ENCODE results near the gene TPST1.

- TF ChIP-seq POLR2A (IDR thresholded peaks at IDR 0.05; ENCODE audit: low read depth): no peak
- no peak for TF ChIP-seq CTCF (IDR thresholded peaks at IDR 0.05)
- TF ChIP-seq POLR2AphosphoS5 (IDR thresholded peaks at IDR 0.05): no peak
- no peak for TF ChIP-seq EP300 (IDR thresholded peaks at IDR 0.05)
Observed at GRCh38 chr7:66265566-66265965, 60.4 kb downstream of the TPST1 start.
